SKM-1 (cell line): ENCODE measurements around the gene SCUBE2.
"Not testable (repeated sequence)": the region's sequence is repeated elsewhere in the genome, so short reads cannot be mapped to it uniquely, and the experiment has no call there.

Experiments
- DNase-seq: peaks from one replicate; lab custom pipeline; 2025; ENCODE audit not compliant: unreplicated experiment; lab: John Stamatoyannopoulos, UW

The SCUBE2 gene

GRCh38 chr11:9013373-9013772 is 78.0 kb downstream of the SCUBE2 start:
- no peak for DNase-seq

GRCh38 chr11:9009538-9009937 is 81.9 kb downstream of the SCUBE2 start:
- DNase-seq, result not testable (repeated sequence)

GRCh38 chr11:9008661-9009060 is 82.7 kb downstream of the SCUBE2 start:
- DNase-seq, result no peak

- DNase-seq, result no peak
These were observed 83.3 kb downstream of the SCUBE2 start for GRCh38 chr11:9008011-9008550.

GRCh38 chr11:9005087-9005486 is 86.3 kb downstream of the SCUBE2 start:
- DNase-seq, result no peak

GRCh38 chr11:9004183-9004926 is 87.0 kb downstream of the SCUBE2 start:
- no peak for DNase-seq

GRCh38 chr11:9003573-9004182 is 87.7 kb downstream of the SCUBE2 start, which contains the start of gene NRIP3:
TSS of gene NRIP3 (minus strand) at chr11:9004001. CDS start at chr11:9003935, 66 bp downstream.
- DNase-seq, result peak; percentile 61

DNA sequence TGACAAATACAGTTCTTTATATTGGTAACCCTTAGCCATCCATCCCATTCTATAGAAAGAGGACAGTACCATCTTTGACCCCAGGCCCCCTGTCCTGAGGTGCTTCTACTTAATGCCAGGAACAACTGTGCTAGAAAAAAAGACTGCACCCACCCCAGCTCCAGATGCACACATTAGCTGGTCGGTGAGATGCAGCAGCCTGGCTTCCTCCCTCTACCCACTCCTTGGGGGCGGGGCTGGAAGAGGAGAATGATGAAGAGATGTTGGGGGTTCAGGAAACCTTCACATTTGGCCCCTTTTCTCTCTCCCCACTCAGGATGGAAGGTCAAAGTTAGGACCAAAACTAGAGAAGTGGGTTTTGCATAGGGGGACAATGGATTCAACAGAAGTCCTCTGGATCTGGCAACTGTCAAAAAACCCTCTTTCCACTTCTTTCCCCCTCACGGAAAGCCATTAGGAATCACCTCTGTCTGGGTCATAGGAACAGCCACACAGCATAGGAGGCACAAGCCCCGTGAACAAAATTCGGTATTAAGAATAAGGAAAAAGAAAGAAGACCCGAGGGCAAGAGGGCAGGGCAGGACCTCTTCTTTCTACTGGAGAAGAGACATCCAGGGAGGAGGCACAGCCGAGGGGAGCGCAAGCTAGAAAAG is 88.4 kb downstream of the SCUBE2 start:
- DNase-seq, result no peak

DNA sequence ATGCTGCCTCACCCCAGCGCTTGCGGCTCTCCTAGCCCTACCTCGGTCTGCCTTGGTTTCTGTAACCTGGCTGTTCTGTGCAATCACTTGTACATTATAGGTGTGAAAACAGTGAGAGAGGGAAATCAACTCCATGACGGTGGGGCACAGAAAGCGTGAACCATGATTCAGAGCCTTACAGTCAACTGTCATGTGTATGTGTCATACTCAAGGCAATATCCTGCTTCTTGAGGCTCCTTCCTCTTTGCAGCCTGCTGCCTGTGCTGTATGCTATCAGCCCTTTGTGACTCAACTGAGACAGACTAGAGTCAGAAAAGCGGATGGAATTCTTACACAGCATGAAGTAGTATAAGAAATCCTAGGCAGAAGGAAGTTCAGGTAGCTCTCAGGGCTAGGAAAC is 89.7 kb downstream of the SCUBE2 start:
- peak; percentile 91 for DNase-seq

DNA sequence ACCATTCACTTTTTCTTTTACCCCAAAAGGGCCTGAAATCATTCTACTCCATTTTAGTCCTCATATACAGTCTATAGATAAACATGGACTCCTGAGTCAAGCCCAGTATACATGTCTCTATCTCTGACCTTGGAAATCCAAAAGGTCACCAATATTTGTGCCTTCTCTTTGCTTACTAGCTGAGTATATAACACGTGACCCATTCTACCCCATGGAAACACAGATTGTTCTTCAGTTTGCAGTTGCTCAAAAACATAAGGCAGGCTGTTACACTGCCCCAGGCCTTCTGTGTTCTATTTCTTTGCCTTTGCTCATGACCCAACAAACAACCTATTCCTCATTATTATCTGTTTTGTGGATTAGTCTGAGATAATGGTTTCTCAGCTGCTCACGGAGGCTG is 93.4 kb downstream of the SCUBE2 start:
- no peak for DNase-seq

DNA sequence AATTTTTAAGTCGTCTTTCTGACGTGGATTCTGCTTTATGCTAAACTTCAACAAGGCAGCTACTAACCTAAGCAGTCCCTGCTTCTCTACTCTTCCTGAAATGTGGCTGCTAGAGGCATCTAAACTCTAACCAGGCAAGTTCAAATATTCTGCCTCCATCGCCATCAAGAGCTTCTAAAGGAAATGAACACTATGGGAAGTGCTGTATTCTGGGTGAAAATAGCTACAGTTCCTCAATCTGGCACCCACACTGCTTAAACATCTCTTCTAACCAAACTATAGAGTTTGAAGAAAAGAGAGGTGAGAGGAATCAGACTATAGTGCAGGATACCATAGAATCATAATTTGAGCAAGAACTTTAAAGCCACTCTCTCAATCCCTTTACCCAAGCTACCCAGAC is 93.9 kb downstream of the SCUBE2 start:
- DNase-seq, result no peak

DNA sequence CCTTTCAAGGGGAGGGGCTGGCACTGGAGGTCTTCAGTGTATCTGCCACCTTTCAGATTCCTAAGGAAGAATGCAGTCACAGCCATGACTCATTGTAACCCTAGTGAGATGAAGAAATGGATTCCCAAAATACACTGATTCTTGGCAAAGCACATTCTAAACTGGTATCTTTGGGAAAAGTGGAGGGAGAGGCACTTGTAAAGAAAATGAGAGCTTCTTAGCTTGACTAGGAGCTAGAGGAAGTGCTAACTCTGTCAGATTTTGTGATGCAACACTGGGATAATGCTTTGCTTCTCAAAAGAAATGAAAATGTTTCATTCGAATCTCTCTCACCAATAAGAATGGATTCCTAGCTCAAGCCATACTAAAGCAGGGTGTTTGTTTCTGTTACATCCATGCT is 101.9 kb downstream of the SCUBE2 start:
- no peak for DNase-seq

- DNase-seq, result no peak
These were observed 102.8 kb downstream of the SCUBE2 start for GRCh38 chr11:8988329-8989234.

- no peak for DNase-seq
These were observed 104.0 kb downstream of the SCUBE2 start for GRCh38 chr11:8987446-8987845.

DNA sequence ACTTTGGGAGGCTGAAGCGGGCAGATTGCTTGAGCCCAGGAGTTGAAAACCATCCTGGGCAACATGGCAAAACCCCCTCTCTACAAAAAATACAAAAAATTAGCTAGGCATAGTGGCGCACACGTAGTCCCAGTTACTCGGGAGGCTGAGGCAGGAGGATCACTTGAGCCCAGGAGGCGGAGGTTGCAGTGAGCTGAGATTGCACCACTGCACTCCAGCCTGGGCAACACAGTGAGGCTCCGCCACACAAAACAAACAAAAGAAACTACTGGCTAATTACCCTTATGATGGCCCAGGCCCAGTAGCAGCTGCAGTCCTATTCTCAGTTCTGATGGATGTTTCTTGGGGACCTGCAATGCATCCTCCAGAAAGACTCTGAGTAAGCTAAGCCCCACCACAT is 104.6 kb downstream of the SCUBE2 start:
- not testable (repeated sequence) for DNase-seq

GRCh38 chr11:8985462-8985861 is 105.9 kb downstream of the SCUBE2 start:
- DNase-seq, result no peak

DNA sequence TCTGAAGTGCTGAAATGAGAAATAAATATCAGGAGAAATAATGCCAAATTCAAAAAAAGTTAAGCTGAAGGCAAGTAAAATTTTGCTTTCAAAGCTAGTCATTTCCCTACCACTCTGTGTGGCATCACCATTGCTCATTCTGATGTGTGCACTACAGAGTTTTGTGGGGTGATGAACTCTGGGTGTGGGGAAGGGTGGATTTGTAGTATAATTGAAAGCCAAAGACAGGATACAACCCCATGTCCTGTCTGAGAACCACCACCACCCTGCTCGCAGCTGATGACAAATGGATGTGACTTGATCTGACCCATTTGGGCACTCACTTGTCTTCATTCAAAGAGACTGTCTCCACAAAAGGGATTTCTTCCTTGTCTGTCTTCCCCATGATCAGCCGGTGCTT is 107.8 kb downstream of the SCUBE2 start:
- no peak for DNase-seq

- no peak for DNase-seq
These were observed 110.9 kb downstream of the SCUBE2 start for GRCh38 chr11:8980485-8980884.

DNA sequence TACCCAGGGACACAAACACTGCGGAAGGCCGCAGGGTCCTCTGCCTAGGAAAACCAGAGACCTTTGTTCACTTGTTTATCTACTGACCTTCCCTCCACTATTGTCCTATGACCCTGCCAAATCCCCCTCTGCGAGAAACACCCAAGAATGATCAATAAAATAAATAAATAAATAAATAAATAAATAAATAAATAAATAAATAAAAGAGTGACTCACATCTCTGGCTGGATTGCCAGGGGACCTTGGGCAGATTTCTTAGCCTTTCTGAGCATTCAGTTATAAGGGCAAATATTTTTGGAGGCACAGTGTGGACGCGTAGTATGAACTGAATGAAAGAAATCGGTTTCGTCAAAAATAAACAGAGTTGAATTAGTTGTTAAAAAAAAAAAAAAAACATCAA is 112.0 kb downstream of the SCUBE2 start:
- not testable (repeated sequence) for DNase-seq

DNA sequence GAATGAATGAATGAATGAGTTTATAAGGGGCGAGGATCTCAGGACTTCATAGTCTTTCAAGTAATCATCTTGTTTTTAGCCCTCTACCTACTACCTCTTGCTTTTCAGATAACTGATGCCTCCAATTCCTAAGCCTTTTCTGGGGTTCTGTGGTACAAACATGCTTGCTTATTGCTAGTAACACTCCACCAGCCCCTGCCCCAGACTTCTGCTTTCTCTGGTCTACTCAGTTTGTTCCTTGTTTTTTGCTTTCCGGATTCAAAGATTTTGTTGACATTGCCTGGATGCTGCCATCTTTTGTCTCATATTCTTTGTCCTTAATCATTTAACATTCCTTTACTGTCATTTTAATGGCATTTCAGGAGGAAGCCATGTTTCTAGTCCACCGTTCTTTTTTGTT is 118.3 kb downstream of the SCUBE2 start:
- no peak for DNase-seq

GRCh38 chr11:8971924-8972316 is 119.5 kb downstream of the SCUBE2 start:
- no peak for DNase-seq
